ENCODE data around the gene INTS7. TPM values are rescaled to one million over a fixed set of nuclear protein-coding genes. Genes with fewer than 3 reads are reported as not detected.

INTS7 gene
- total RNA-seq, 2 experiments from 2014 or later = 23.2 to 25.4 TPM

DNA sequence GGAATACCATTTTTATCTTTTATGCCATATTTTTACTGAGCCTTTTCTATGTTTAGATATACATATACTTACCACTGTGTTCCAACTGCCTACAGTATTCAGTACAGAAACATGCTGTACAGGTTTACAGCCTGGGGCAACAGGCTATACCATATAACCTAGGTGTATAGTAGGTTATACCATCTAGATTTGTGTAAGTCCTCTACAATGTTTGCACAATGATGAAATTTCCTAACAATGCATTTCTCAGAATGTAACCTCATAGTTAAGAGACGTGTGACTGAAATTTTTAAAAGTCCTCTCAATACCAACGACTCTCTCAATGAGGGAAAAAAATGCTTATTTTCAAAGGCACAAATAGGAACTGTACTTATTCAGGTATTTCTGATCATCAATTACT is 21.7 kb downstream of the INTS7 start:
- ATAC-seq (no peak), DNase-seq (no peak)
- Mint-ChIP-seq H3K4me1 (ENCODE audit: low read depth) (peaks cover 3% of the 10 kb centered on the region), H3K27ac (no peak overlapping the region), H3K9me3 (no peaks in the 10 kb centered on the region), H3K27me3 (no peaks in the 10 kb centered on the region), H3K36me3 (ENCODE audit: low read depth) (peaks cover 23% of the 10 kb centered on the region), H3K4me3 (no peak overlapping the region)
- CTCF ChIA-PET = interaction anchor here (1.0 to 3.3 kb wide), 11 partner anchors 8 to 442 kb away, joined by 3 to 33 read pairs (median 5); partner anchors contain the start of genes DTL and INTS7
- POLR2A ChIA-PET = interaction anchor here (1.1 kb wide), 1 partner anchor 22 kb away, joined by 3 read pairs; the partner anchor contains the start of genes DTL and INTS7
- no peak for TF ChIP-seq CTCF (IDR thresholded peaks at IDR 0.05)
- intact Hi-C loops (cut with micrococcal nuclease) = no loop called here

- no peaks in the 10 kb centered on the region for H3K27me3 Mint-ChIP-seq
- CTCF ChIA-PET = interaction anchor here (0.5 to 3.3 kb wide), 15 partner anchors 9 to 444 kb away, joined by 3 to 33 read pairs (median 5); partner anchors contain the start of genes DTL and INTS7
- H3K27ac Mint-ChIP-seq = no peak overlapping the region
- intact Hi-C loops (cut with micrococcal nuclease) = no loop called here
- peak; percentile 100 for ATAC-seq
- peak; percentile 78 for DNase-seq
- POLR2A ChIA-PET = interaction anchor here (0.6 kb wide), 1 partner anchor 15 kb away, joined by 3 read pairs; no protein-coding TSS in a partner anchor
- H3K4me1 Mint-ChIP-seq (ENCODE audit: low read depth) = peaks cover 3% of the 10 kb centered on the region
- peaks cover 23% of the 10 kb centered on the region for H3K36me3 Mint-ChIP-seq (ENCODE audit: low read depth)
- H3K4me3 Mint-ChIP-seq = no peak overlapping the region
- TF ChIP-seq CTCF (IDR thresholded peaks at IDR 0.05) = peak; percentile 92
- no peaks in the 10 kb centered on the region for H3K9me3 Mint-ChIP-seq
Measured at GRCh38 chr1:212012034-212012740, 23.2 kb downstream of the INTS7 start.

DNA sequence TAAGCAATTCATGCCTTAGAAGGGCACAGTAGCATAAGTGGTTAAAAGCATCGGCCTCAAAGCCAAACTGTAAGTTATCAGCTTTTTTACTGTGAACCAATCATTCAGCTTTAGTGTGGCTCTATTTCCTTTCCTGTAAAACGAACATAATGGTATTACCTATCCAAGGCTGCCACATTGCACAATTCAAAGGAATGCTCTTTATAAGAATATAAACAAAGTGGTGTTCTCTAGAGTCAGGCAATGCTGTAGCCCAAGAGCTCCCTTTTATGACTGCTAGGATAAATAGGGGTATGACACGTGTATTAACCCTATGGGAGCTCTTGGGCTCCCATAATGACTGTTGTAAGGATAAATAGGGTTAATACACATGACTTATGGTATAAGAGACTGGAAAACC is 25.4 kb downstream of the INTS7 start:
- intact Hi-C loops (cut with micrococcal nuclease) = no loop called here
- CTCF ChIA-PET = interaction anchor here (0.9 to 2.5 kb wide), 6 partner anchors 25 to 446 kb away, joined by 3 to 14 read pairs (median 6); partner anchors contain the start of genes DTL and INTS7
- ATAC-seq = no peak

GRCh38 chr1:212009561-212009960 is 25.8 kb downstream of the INTS7 start:
- ChIA-PET POLR2A (interaction anchor here (0.6 kb wide), 2 partner anchors 25 to 346 kb away, joined by 3 read pairs; no protein-coding TSS in a partner anchor), CTCF (interaction anchor here (1.4 to 2.5 kb wide), 5 partner anchors 26 to 446 kb away, joined by 3 to 14 read pairs (median 6); partner anchors contain the start of genes DTL and INTS7)
- Mint-ChIP-seq H3K27me3 (no peaks in the 10 kb centered on the region), H3K27ac (no peak overlapping the region), H3K36me3 (ENCODE audit: low read depth) (peaks cover 20% of the 10 kb centered on the region), H3K4me1 (ENCODE audit: low read depth) (peaks cover 3% of the 10 kb centered on the region), H3K4me3 (no peak overlapping the region), H3K9me3 (no peaks in the 10 kb centered on the region)
- ATAC-seq (no peak), DNase-seq (no peak)
- intact Hi-C loops (cut with micrococcal nuclease) = no loop called here
- no peak for TF ChIP-seq CTCF (IDR thresholded peaks at IDR 0.05)

More for the DNA sequence above, 25.4 kb downstream of the INTS7 start:
- H3K9me3 Mint-ChIP-seq = no peaks in the 10 kb centered on the region
- H3K4me3 Mint-ChIP-seq = no peak overlapping the region
- no peak for DNase-seq
- no peak for TF ChIP-seq CTCF (IDR thresholded peaks at IDR 0.05)
- no peak overlapping the region for H3K27ac Mint-ChIP-seq
- POLR2A ChIA-PET = interaction anchor here (0.6 kb wide), 2 partner anchors 25 to 345 kb away, joined by 3 read pairs; no protein-coding TSS in a partner anchor
- peaks cover 3% of the 10 kb centered on the region for H3K4me1 Mint-ChIP-seq (ENCODE audit: low read depth)
- H3K27me3 Mint-ChIP-seq = no peaks in the 10 kb centered on the region
- peaks cover 19% of the 10 kb centered on the region for H3K36me3 Mint-ChIP-seq (ENCODE audit: low read depth)

DNA sequence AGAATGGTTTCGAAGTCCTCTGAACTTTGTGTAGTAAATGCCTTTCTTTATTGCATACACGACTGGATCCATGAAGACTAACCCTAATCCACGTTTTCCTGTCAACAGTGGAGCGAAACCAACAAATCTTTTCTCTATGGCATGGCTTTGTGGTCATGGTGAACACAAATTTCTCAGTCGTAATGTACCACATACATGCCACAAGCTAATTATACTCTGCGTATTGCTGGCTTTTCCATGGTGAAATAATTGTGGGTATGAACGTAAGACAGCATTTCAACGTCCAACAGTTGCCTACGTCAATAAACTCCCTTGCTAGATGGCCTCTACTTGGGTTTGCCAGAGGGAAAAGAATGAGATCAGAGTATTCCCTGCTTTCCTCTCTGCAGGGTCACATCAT is 27.5 kb downstream of the INTS7 start:
- H3K4me1 Mint-ChIP-seq (ENCODE audit: low read depth) = peaks cover 3% of the 10 kb centered on the region
- TF ChIP-seq CTCF (IDR thresholded peaks at IDR 0.05) = no peak
- H3K4me3 Mint-ChIP-seq = no peak overlapping the region
- H3K27ac Mint-ChIP-seq = no peak overlapping the region
- ChIA-PET POLR2A (interaction anchor here (0.9 kb wide), 1 partner anchor 10 kb away, joined by 4 read pairs; no protein-coding TSS in a partner anchor), CTCF (interaction anchor here (0.7 to 1.1 kb wide), 2 partner anchors 28 to 327 kb away, joined by 3 read pairs; partner anchors contain the start of genes DTL and INTS7)
- no peak for DNase-seq
- intact Hi-C loops (cut with micrococcal nuclease) = no loop called here
- H3K27me3 Mint-ChIP-seq = no peaks in the 10 kb centered on the region
- no peaks in the 10 kb centered on the region for H3K9me3 Mint-ChIP-seq
- peaks cover 24% of the 10 kb centered on the region for H3K36me3 Mint-ChIP-seq (ENCODE audit: low read depth)
- ATAC-seq = no peak
